NOMO-1 treated with dmso at 0.1 percent for 144 hours (cell line): Measurements from ENCODE around the gene KCNA10.

ENCODE experiments used
- DNase-seq: peaks from one replicate; lab custom pipeline; 2025; ENCODE audit not compliant: unreplicated experiment; lab: John Stamatoyannopoulos, UW

KCNA10 gene

GRCh38 chr1:110519125-110519810 lies at the start of gene KCNA10:
TSS of gene KCNA10 (minus strand) at chr1:110519175. CDS start at chr1:110518787, 388 bp downstream.
- DNase-seq, result no peak

GRCh38 chr1:110566836-110567235 lies 47.9 kb upstream of the KCNA10 start:
- DNase-seq, result no peak

GRCh38 chr1:110565565-110565964 lies 46.6 kb upstream of the KCNA10 start:
- DNase-seq, result no peak

GRCh38 chr1:110563089-110563488 lies 44.1 kb upstream of the KCNA10 start:
- no peak for DNase-seq

GRCh38 chr1:110561596-110561995 lies 42.6 kb upstream of the KCNA10 start:
- DNase-seq, result no peak

GRCh38 chr1:110559157-110559556 lies 40.2 kb upstream of the KCNA10 start:
- no peak for DNase-seq

- no peak for DNase-seq
Measured at GRCh38 chr1:110557481-110557880, 38.5 kb upstream of the KCNA10 start.

GRCh38 chr1:110556471-110556807 lies 37.5 kb upstream of the KCNA10 start:
- no peak for DNase-seq

GRCh38 chr1:110555807-110556470 lies 37.0 kb upstream of the KCNA10 start:
- no peak for DNase-seq

GRCh38 chr1:110554871-110555801 lies 36.2 kb upstream of the KCNA10 start:
- DNase-seq, result no peak

- DNase-seq, result no peak
Measured at GRCh38 chr1:110551278-110551809, 32.4 kb upstream of the KCNA10 start.

GRCh38 chr1:110549831-110550230 lies 30.9 kb upstream of the KCNA10 start:
- no peak for DNase-seq

- DNase-seq, result no peak
Measured at GRCh38 chr1:110548381-110548780, 29.4 kb upstream of the KCNA10 start.

GRCh38 chr1:110547017-110547416 lies 28.0 kb upstream of the KCNA10 start:
- no peak for DNase-seq

GRCh38 chr1:110545492-110545891 lies 26.5 kb upstream of the KCNA10 start:
- no peak for DNase-seq

GRCh38 chr1:110544753-110545152 lies 25.8 kb upstream of the KCNA10 start:
- no peak for DNase-seq

GRCh38 chr1:110542725-110543124 lies 23.8 kb upstream of the KCNA10 start:
- DNase-seq, result no peak

- DNase-seq, result no peak
Measured at GRCh38 chr1:110541906-110542395, 23.0 kb upstream of the KCNA10 start.

- no peak for DNase-seq
Measured at GRCh38 chr1:110540891-110541685, 22.1 kb upstream of the KCNA10 start.

GRCh38 chr1:110538921-110539320 lies 19.9 kb upstream of the KCNA10 start:
- DNase-seq, result no peak

- no peak for DNase-seq
Measured at GRCh38 chr1:110538075-110538474, 19.1 kb upstream of the KCNA10 start.
